Sigmoid colon (tissue), 7 donors: Measurements from ENCODE around the gene HHIPL1. TPM values are rescaled to one million over a fixed set of nuclear protein-coding genes. Genes with fewer than 3 reads are reported as not detected.

Source experiments
- DNase-seq: peaks from one replicate; pipeline ENCODE4 v3.0.0-alpha.2; 2019
- H3K27ac ChIP-seq, 4 donors: fragments of 200-600 bp; sonication (generic); one replicate each; pipeline ENCODE4 v1.5.1; 2016 to 2019; ENCODE audit warnings: mild to moderate bottlenecking in 1 of 4
- H3K27me3 ChIP-seq, 3 donors: fragments of 200-600 bp; sonication (generic); one replicate each; pipeline ENCODE4 v1.5.1; 2019; ENCODE audit warnings: mild to moderate bottlenecking in 1 of 3
- H3K36me3 ChIP-seq, 4 donors: fragments of 200-600 bp; sonication (generic); one replicate each; pipeline ENCODE4 v1.5.1; 2016 to 2019
- H3K4me1 ChIP-seq, 4 donors: fragments of 200-600 bp; sonication (generic); one replicate each; pipeline ENCODE4 v1.5.1; 2017 to 2019
- H3K4me3 ChIP-seq, 4 donors: fragments of 200-600 bp; sonication (generic); one replicate each; pipeline ENCODE4 v1.5.1; 2017 to 2019; ENCODE audit warnings: mild to moderate bottlenecking in 2 of 4, moderate library complexity in 1 of 4
- H3K9me3 ChIP-seq, 4 donors: fragments of 200-600 bp in 3 of 4; sonication (generic) in 3 of 4; one replicate each; pipeline versions ENCODE4 v1.5.1 to v1.6.1; 2013 to 2019
- EP300 ChIP-seq, 4 donors: sonication (generic); formaldehyde crosslinking; IDR thresholded peaks; one replicate each; pipeline ENCODE4 v1.6.1; 2017; ENCODE audit warnings: antibody characterized with exemption in 4 of 4
- POLR2A ChIP-seq, 2 donors: fragments of 450-650 bp; IDR thresholded peaks; one replicate each; pipeline ENCODE4 v1.6.1; 2016; ENCODE audit warnings: antibody characterized with exemption in 2 of 2, mild to moderate bottlenecking in 2 of 2, moderate library complexity in 2 of 2
- POLR2AphosphoS5 ChIP-seq, 4 donors: sonication (generic); formaldehyde crosslinking; IDR thresholded peaks; one replicate each; pipeline ENCODE4 v1.6.1; 2017; ENCODE audit warnings: antibody characterized with exemption in 4 of 4
- WGBS, 2 donors: extraction: QIAGEN DNeasy Blood & Tissue Kit; methylation state at CpG; one replicate each; pipeline ENCODE4 v1.1.7; 2013; 5-methylcytosine and 5-hydroxymethylcytosine counted together
- intact Hi-C: fragments of 100-400 bp; cut with DNase I; formaldehyde crosslinking; loops from one replicate; pipeline ENCODE4 v1.15.1; 2023
- polyA plus RNA-seq, 3 donors: library from polyadenylated mRNA; stranded (reverse); fragments of 200-250 nt; gene quantifications; one replicate each; pipeline ENCODE4 v1.2.3, GENCODE V29; 2013
- total RNA-seq, 4 donors: library from RNA; depleted of rRNA; stranded (reverse); fragments of >200 nt; gene quantifications; one replicate each; pipeline ENCODE4 v1.1.0, GENCODE V29; 2016
- TF ChIP-seq, protein P1 (sequence below), 4 experiments: fragments of 450-650 bp in 3 of 4; fragments of 200-600 bp in 1 of 4; IDR thresholded peaks; one replicate each; pipeline ENCODE4 v1.5.1; 2016 to 2019; ENCODE audit warnings: antibody characterized with exemption in 4 of 4, mild to moderate bottlenecking in 3 of 4, moderate library complexity in 2 of 4
- donor health status: healthy with polysubstance abuse.
- donor health status: Bipolar disorder and iron deficiency.
- donor health status: healthy.

Gene HHIPL1
- total and polyA plus RNA-seq, 7 donors = 0.80 to 10.8 (median 4.3) TPM; not detected in 2

DNA sequence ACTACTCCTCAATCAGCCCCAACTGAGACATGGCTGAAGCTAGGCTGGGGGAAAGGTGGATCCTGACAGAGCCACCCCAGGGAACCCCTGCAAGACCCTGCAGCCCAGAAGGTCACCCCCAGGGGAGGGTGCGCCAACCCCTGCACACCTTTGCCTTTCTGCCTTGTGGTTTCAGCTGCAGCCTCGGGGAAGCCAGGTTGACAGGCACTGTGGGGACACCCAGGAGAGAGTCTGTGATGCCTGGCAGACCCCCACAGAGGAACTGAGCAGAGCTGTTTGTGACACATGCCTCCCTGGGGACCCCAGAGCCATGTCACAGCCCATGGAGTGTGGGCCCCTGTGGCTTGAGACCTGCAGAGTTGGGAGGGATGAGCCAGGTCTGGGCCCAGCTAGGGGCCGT, 11.8 kb upstream of the HHIPL1 start:
- WGBS, 2 donors = 69 to 84% methylated on average over 3 of the region's 3 CpGs
- Histone ChIP-seq H3K4me1 (peaks cover 0 to 8% (median 6%) of the 10 kb centered on the region in 4 donors), H3K27me3 (no peaks in the 10 kb centered on the region), H3K27ac (no peak overlapping the region), H3K9me3 (no peaks in the 10 kb centered on the region), H3K4me3 (no peak overlapping the region), H3K36me3 (no peaks in the 10 kb centered on the region)
- TF ChIP-seq POLR2AphosphoS5 (IDR thresholded peaks at IDR 0.05) (no peak), EP300 (IDR thresholded peaks at IDR 0.05) (no peak), POLR2A (IDR thresholded peaks at IDR 0.05) (no peak)
- TF ChIP-seq, protein P1, sequence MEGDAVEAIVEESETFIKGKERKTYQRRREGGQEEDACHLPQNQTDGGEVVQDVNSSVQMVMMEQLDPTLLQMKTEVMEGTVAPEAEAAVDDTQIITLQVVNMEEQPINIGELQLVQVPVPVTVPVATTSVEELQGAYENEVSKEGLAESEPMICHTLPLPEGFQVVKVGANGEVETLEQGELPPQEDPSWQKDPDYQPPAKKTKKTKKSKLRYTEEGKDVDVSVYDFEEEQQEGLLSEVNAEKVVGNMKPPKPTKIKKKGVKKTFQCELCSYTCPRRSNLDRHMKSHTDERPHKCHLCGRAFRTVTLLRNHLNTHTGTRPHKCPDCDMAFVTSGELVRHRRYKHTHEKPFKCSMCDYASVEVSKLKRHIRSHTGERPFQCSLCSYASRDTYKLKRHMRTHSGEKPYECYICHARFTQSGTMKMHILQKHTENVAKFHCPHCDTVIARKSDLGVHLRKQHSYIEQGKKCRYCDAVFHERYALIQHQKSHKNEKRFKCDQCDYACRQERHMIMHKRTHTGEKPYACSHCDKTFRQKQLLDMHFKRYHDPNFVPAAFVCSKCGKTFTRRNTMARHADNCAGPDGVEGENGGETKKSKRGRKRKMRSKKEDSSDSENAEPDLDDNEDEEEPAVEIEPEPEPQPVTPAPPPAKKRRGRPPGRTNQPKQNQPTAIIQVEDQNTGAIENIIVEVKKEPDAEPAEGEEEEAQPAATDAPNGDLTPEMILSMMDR (IDR thresholded peaks at IDR 0.05) = no peak
- intact Hi-C loops = no loop called here
- no peak for DNase-seq

DNA sequence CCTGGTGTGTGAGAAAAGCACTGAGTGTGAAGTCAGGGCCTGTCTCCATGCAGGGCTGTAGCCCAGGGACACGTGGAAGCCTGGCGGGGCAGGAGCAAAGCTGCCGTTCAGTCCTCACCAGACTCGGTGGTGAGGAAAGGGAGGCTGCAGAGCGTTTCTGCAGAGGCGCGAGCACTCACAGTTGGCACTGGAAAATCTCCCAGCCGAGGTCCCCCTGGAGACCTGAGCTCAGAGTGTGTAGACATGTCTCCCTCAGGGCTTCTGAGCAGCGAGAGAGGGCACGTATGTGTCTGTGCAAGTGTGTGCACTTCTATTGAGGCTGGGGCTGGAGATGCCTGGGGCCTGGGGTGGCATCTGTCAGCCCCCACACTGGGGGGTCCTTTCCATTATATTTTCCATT, 11.0 kb upstream of the HHIPL1 start:
- TF ChIP-seq POLR2AphosphoS5 (IDR thresholded peaks at IDR 0.05) (no peak), EP300 (IDR thresholded peaks at IDR 0.05) (no peak), POLR2A (IDR thresholded peaks at IDR 0.05) (no peak)
- TF ChIP-seq, protein P1 (IDR thresholded peaks at IDR 0.05) = no peak
- WGBS, 2 donors = 69 to 83% methylated on average over 10 of the region's 10 CpGs
- no peak for DNase-seq

DNA sequence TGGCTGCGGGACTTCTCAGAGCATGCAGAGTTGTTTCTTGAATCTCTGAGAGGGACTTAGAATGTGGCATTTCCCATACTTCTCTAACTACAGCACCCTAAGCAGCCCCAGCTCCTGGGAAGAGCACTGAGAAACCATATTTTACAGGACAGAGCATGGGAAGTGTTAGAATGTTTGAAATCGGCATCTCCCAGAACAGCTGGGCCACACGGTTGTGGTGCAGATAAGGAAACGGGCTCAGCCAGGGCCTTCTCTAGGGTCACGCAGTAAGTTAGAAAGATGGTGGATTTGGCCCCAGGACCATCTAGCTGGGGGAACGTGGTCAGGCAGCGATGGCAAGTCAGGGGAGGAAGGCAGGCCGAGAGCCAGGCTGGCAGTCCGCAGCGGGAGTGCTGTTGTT, 10.5 kb upstream of the HHIPL1 start:
- no peaks in the 10 kb centered on the region for H3K4me1 ChIP-seq
- intact Hi-C loops = no loop called here
- TF ChIP-seq, protein P1 (IDR thresholded peaks at IDR 0.05) = no peak
- TF ChIP-seq POLR2A (IDR thresholded peaks at IDR 0.05) = no peak
- TF ChIP-seq EP300 (IDR thresholded peaks at IDR 0.05) = no peak
- TF ChIP-seq POLR2AphosphoS5 (IDR thresholded peaks at IDR 0.05) = no peak
- no peaks in the 10 kb centered on the region for H3K27me3 ChIP-seq
- no peaks in the 10 kb centered on the region for H3K9me3 ChIP-seq
- 80 to 86% methylated on average over 10 of the region's 10 CpGs for WGBS, 2 donors
- no peak overlapping the region for H3K4me3 ChIP-seq
- no peak for DNase-seq
- no peaks in the 10 kb centered on the region for H3K36me3 ChIP-seq
- H3K27ac ChIP-seq = no peak overlapping the region

More for the DNA sequence above, 11.0 kb upstream of the HHIPL1 start:
- Histone ChIP-seq H3K4me1 (peaks cover 0 to 4% (median 2%) of the 10 kb centered on the region in 4 donors), H3K36me3 (no peaks in the 10 kb centered on the region), H3K9me3 (no peaks in the 10 kb centered on the region), H3K4me3 (no peak overlapping the region), H3K27me3 (no peaks in the 10 kb centered on the region), H3K27ac (no peak overlapping the region)
- intact Hi-C loops = no loop called here

DNA sequence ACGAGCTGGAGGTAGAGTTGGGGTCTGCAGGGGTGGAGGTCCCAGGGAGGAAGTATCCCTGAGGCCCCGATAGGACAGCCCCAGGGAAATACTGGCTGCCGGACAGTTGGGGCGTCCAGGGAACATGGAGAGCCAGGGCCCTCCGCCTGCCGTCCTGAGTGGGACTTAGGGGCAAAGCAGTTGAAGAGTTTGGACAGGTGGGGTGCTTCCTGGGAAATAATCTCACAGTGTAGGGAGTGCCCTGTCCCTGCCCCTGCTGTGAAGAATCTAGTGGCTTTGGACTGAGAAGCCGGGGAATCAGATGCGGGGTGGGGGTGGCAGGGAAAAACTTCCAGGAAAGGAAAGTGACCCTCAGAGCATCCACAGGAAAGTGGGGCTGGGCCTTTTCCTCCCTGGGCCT, 9.8 kb upstream of the HHIPL1 start:
- intact Hi-C loops = no loop called here
- H3K36me3 ChIP-seq = no peaks in the 10 kb centered on the region
- DNase-seq = no peak
- no peaks in the 10 kb centered on the region for H3K9me3 ChIP-seq
- H3K4me1 ChIP-seq = no peaks in the 10 kb centered on the region
- TF ChIP-seq POLR2AphosphoS5 (IDR thresholded peaks at IDR 0.05) = no peak
- TF ChIP-seq POLR2A (IDR thresholded peaks at IDR 0.05) = no peak
- no peak for TF ChIP-seq EP300 (IDR thresholded peaks at IDR 0.05)
- TF ChIP-seq, protein P1 (IDR thresholded peaks at IDR 0.05) = no peak
- H3K27ac ChIP-seq = no peak overlapping the region
- 78 to 83% methylated on average over 8 of the region's 8 CpGs for WGBS, 2 donors
- no peaks in the 10 kb centered on the region for H3K27me3 ChIP-seq
- no peak overlapping the region for H3K4me3 ChIP-seq

DNA sequence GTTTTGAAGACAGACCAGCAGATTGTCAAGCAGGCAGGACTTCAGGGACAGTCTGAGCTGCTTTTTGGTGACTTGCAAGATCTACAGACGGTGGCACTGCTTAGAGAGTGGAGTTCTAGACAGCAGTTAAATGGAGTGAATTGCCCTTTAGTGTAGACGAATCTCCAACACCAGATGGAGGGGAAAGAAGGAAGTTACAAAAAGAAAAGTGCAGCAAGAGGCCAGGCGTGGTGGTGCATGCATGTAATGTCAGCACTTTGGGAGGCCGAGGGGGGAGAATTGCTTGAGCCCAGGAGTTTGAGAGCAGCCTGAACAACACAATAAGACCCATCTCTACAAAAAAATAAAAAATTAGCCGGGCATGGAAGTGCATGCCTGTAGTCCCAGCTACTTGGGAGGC, 8.4 kb upstream of the HHIPL1 start:
- 60 to 64% methylated on average over 5 of the region's 5 CpGs for WGBS, 2 donors
- no peak overlapping the region for H3K4me3 ChIP-seq
- no peak for DNase-seq
- H3K9me3 ChIP-seq = no peaks in the 10 kb centered on the region
- no peaks in the 10 kb centered on the region for H3K36me3 ChIP-seq
- intact Hi-C loops = no loop called here
- no peaks in the 10 kb centered on the region for H3K27me3 ChIP-seq
- TF ChIP-seq, protein P1 (IDR thresholded peaks at IDR 0.05) = no peak
- TF ChIP-seq EP300 (IDR thresholded peaks at IDR 0.05) (no peak), POLR2AphosphoS5 (IDR thresholded peaks at IDR 0.05) (no peak), POLR2A (IDR thresholded peaks at IDR 0.05) (no peak)
- no peak overlapping the region for H3K27ac ChIP-seq
- H3K4me1 ChIP-seq = no peaks in the 10 kb centered on the region
